IPS-NIHi11 (cell line): ENCODE results near the gene PARN.
A peak's percentile ranks its signal among the peaks of the same experiment; 100 is the strongest.

Experiments used
- DNase-seq: peaks from one replicate; pipeline ENCODE4 v3.0.0; 2012; ENCODE audit warnings: mixed read lengths, low spot score

PARN gene

GRCh38 chr16:14529010-14529669, 100.9 kb downstream of the PARN start:
- DNase-seq = peak; percentile 62

DNA sequence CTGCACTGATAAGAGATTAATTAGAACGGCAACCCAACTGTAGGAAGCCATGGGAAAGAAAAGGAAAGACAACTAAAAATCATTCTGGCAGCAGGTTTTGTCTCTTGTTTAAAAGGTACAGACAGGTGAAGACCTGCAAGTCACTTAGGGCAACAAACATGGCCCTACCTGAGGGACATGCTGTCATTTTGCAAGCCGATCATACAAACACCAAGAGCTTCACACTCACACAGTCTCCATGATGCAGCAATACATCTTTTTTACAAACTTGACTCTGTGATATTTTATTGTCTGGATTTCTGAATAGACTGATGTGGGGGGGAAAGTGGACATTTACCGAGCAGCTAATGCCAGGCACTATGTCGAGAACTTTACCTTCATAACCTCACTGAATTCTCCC, 101.8 kb downstream of the PARN start:
- no peak for DNase-seq

GRCh38 chr16:14527411-14528044, 102.5 kb downstream of the PARN start:
- DNase-seq = no peak

DNA sequence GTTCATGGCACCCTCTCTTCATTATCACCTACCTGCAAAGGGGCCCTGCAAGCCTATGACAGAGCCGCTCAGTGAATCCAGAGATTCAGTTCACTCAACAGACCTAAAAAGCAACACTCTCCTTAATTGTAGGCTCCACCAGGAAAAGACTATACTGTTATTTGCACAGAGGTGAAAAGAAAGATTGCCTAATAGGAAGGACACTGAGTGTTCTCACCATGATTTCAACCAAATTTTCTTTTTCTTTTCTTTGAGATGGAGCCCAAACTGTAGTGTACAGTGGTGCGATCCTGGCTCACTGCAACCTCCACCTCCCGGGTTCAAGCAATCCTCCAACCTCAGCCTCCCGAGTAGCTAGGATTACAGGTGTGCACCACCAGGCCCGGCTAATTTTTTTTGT, 104.5 kb downstream of the PARN start:
- no peak for DNase-seq

DNA sequence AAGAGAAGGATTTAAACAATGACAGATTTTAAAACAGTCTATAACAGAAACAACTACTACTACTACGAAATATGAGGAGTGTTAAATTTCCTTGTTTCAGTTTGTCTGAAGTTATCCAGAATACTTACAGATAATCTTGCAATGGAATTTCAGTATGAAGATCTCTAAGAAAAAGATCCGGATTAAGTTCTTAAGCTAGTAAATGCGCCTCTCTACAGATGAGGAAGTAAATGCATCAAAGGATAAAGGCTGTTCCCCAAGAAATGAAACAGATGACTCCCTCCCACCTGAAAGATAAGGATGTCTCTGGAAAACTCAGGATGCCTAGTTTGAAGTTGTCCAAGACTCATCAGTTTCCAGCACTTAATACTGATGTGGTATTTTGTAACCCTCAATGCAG, 105.1 kb downstream of the PARN start:
- DNase-seq = no peak

- DNase-seq = no peak
These were observed 106.4 kb downstream of the PARN start for GRCh38 chr16:14523632-14524031.

- DNase-seq = no peak
These were observed 107.4 kb downstream of the PARN start for GRCh38 chr16:14522671-14523070.

GRCh38 chr16:14520753-14521152, 109.3 kb downstream of the PARN start:
- DNase-seq = no peak

- DNase-seq = no peak
These were observed 115.1 kb downstream of the PARN start for GRCh38 chr16:14514967-14515366.

DNA sequence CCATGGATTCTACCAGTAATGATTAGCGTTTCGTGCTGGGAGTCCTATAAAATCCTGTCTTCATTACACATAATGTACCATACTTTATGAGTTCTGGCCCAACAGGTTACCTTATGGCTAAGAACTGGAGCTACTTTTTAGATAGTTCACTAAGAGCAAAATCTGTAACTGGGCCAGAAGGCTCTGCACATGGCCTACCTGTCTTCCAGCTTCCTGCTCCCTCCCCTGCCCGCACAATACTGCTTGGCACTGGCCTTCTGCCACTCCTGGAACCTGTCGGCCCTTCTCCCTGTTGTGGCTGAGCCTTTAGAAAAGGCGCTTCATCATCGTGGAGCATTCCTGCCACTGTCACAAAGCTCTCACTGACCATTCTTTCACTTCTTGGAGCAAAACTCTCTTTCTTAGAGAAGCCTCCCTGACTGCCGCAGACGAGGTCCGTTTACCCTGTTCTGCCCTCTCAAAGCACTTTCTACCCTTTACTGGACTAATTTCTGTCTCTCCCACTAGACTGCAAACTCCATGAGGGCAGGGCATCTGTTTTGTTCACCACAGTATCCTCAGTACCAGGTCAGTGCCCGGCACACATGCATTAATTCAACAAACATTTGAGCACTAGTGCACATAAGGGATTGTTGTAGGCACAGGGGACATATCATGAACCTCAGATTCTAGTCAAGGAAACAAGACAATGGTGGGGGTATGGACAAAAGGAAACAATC, 116.5 kb downstream of the PARN start:
- DNase-seq = no peak

DNA sequence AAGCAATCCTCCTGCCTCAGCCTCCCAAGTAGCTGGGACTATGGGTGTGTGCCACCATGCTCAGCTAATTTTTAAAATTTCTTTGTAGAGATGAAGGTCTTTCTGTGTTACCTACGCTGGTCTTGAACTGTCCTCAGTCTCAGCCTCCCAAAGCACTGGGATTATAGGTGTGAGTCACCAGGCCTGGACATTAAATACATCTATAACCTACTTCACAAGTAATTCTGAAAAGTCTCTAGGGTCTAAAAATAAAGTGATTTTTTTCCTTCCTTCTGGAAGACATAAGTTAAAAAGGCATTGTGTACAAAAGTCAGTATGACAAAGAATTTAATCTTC, 118.3 kb downstream of the PARN start:
- no peak for DNase-seq

DNA sequence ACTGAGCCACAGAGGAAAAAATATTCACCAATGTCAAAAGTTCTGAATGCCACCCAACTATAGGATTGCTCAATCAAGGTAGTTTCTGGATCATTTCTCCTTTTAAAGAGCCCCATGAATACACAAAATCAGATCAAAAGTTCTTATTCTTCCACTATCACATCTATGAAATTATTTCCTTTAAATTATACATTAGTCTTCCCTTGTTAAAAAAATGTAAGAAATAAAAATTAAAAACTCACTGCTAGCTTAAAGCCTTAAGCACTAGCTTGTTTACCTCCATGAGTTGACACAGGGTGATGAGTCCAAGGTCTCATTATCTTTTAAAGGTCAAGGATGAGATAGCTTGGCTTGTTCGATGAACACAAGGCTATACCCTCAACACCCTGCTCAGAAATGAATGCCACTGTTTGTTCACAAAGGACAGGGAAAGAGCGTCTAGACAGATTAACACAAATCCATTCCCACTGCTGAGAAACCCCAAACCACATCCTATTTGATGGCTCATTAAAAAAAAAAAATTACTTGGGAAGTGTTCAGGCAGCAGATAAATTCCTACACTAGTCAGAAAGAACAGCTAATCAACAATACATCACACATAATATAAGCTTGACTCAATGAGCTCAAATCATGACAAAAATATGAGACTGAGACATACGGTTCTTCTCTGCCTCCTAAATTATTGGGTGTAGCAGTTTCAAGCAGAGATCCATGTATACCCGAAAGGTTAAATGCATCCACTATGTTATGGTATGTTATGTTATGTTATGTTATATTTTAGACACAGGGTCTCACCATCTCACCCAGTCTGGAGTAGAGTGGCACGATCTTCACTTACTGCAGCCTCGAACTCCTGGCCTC, 118.9 kb downstream of the PARN start:
- DNase-seq = no peak

- no peak for DNase-seq
These were observed 119.5 kb downstream of the PARN start for GRCh38 chr16:14510581-14510938.

DNA sequence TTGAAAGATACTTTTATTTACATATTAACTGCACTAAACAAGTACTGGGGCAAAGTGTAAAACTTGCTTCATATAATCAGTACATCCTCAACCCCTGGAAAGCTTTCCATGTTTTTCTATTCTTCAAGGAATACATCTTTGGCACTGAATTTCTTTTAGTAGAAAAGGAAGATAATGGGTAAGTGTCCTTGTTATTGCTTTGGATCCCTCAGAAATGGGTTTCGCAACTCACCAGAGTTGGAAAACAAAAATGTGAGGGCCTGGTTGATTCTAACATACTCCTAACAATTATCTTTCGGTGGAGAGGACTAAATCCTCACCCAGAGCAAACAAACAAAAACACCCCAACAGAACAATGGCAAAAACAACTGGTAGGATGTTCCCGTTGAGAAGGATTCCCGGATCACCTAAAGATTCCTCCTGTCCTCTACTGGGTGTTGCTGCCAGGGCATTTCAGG, 120.4 kb downstream of the PARN start:
- DNase-seq = no peak

- DNase-seq = no peak
These were observed 121.0 kb downstream of the PARN start for GRCh38 chr16:14509055-14509454.

DNA sequence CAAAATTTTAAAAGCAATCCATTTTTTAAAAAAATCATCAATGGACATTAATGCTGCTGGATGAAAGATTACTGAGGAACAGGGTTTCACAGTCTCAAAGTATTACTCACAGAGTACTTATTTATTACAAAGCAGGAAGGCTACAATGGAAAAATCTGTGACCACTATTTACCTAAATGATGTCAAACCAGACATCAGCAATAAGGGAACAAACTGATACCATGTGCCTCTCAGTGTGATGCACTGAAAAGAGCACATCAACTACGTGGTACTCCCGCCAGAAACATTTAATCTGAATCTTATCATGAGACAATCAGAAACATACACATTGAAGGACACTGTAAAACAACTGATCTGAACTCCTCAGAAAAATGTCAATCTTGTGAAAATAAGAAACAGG, 124.2 kb downstream of the PARN start:
- no peak for DNase-seq

DNA sequence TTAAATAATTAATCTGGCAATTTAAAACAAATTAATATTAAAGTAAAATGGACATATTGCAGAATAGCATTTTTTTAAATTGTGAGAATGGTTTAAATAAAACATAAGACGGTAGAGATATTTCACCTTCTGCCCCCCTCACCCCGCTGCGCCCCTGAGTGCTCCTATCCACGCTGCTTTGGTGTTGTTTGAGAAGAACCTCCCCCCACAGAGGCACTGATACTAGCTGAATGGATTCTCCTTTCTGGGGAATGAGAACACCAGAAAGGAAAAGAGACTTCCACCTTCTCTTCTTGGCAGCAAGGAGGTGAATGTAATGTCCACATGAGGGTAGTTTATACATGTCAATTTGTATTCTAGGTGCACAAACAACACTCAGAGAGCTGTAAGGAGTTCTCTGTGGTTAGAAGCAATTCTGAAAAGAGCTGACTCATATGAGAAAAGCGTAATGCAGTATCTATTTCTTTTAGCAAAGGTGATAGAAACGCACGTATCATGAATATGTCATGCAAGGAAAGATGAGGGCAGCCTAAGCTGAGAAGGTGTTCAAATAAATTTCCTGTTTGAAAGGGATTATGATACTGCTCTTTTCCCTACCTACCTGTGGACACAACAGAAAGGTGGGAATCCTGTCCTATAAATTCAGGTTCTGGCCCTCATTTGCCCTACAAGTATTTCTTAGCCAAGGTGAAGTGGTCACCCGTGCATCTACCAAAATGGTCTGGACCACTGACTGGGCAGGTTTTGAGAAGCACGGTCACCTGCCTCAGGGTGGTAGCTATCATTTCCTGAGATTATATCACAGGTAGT, 126.9 kb downstream of the PARN start:
- DNase-seq = no peak

GRCh38 chr16:14502256-14502875, 127.7 kb downstream of the PARN start:
- no peak for DNase-seq

- peak; percentile 79 for DNase-seq
These were observed 128.5 kb downstream of the PARN start for GRCh38 chr16:14501331-14502255.

GRCh38 chr16:14500791-14501190, 129.3 kb downstream of the PARN start:
- no peak for DNase-seq
